WTC11 (cell line): ENCODE data around the gene CACNA2D3. TPM values are rescaled to one million over a fixed set of nuclear protein-coding genes. Genes with fewer than 3 reads are reported as not detected.
A peak's percentile ranks its signal among the peaks of the same experiment; 100 is the strongest.

Source experiments
- ATAC-seq: fragments of 200-7000 bp; cut with Tn5 transposase; 2 replicates; pipeline ENCODE4 v1.10.0; 2021; ENCODE audit warnings: mild to moderate bottlenecking, moderate library complexity
- CTCF ChIA-PET: fragments of 300-600 bp; sonication (Branson Sonifier 250); formaldehyde crosslinking; loops from one replicate; lab custom pipeline; 2021; ENCODE audit warnings: antibody characterized with exemption; lab: Charles Lee
- POLR2A ChIA-PET: fragments of 350-600 bp; sonication (Branson Sonifier 250); formaldehyde crosslinking; loops from one replicate; lab custom pipeline; 2021; ENCODE audit warnings: antibody characterized with exemption; lab: Charles Lee
- DNase-seq: peaks from one replicate; pipeline ENCODE4 v3.0.0; 2021; ENCODE audit warnings: low spot score
- H3K27ac Mint-ChIP-seq: 2 replicates; pipeline ENCODE4 v1.8.0; 2021; ENCODE audit warnings: mixed read lengths
- H3K27me3 Mint-ChIP-seq: 2 replicates; pipeline ENCODE4 v1.8.0; 2021; ENCODE audit warnings: low read depth, mild to moderate bottlenecking, moderate library complexity, mixed read lengths
- H3K36me3 Mint-ChIP-seq: 2 replicates; pipeline ENCODE4 v1.8.0; 2021; ENCODE audit warnings: mixed read lengths
- H3K4me1 Mint-ChIP-seq: 2 replicates; pipeline ENCODE4 v1.8.0; 2022; ENCODE audit warnings: mixed read lengths
- H3K4me3 Mint-ChIP-seq: 2 replicates; pipeline ENCODE4 v1.8.0; 2021; ENCODE audit warnings: mild to moderate bottlenecking, moderate library complexity, mixed read lengths
- H3K9me3 Mint-ChIP-seq: 2 replicates; pipeline ENCODE4 v1.8.0; 2021; ENCODE audit warnings: mixed read lengths
- EMX1 ChIP-seq: fragments of 250-450 bp; sonication (Bioruptor Pico); IDR thresholded peaks from 2 replicates; pipeline ENCODE4 v1.8.0; 2021; ENCODE audit warnings: mild to moderate bottlenecking
- ESRRA ChIP-seq: sonication (generic); formaldehyde crosslinking; IDR thresholded peaks from 2 replicates; pipeline ENCODE4 v1.8.1; 2022; ENCODE audit warnings: mild to moderate bottlenecking, missing genetic modification reagents, borderline replicate concordance
- GABPB1 ChIP-seq: sonication (generic); formaldehyde crosslinking; IDR thresholded peaks from 2 replicates; pipeline ENCODE4 v1.8.1; 2023; ENCODE audit warnings: mild to moderate bottlenecking, missing genetic modification reagents
- HMGA2 ChIP-seq: fragments of 250-450 bp; sonication (Bioruptor Pico); IDR thresholded peaks from 2 replicates; pipeline ENCODE4 v1.4.0; 2021; ENCODE audit warnings: mild to moderate bottlenecking, moderate library complexity
- MAX ChIP-seq: sonication (generic); formaldehyde crosslinking; IDR thresholded peaks from 2 replicates; pipeline ENCODE4 v1.8.0; 2022; ENCODE audit warnings: mild to moderate bottlenecking, missing genetic modification reagents
- MYBL2 ChIP-seq: sonication (generic); formaldehyde crosslinking; IDR thresholded peaks from 2 replicates; pipeline ENCODE4 v1.8.1; 2023; ENCODE audit warnings: mild to moderate bottlenecking, moderate library complexity, missing genetic modification reagents
- OVOL2 ChIP-seq: fragments of 250-450 bp; sonication (Bioruptor Pico); IDR thresholded peaks from 2 replicates; pipeline ENCODE4 v1.9.0; 2021; ENCODE audit warnings: mild to moderate bottlenecking, borderline replicate concordance
- PRDM15 ChIP-seq: sonication (generic); formaldehyde crosslinking; IDR thresholded peaks from 2 replicates; pipeline ENCODE4 v1.8.0; 2022; ENCODE audit warnings: missing genetic modification reagents
- RELA ChIP-seq: sonication (generic); formaldehyde crosslinking; IDR thresholded peaks from 2 replicates; pipeline ENCODE4 v1.8.1; 2022; ENCODE audit warnings: missing genetic modification reagents, mild to moderate bottlenecking, borderline replicate concordance
- SP1 ChIP-seq: sonication (generic); formaldehyde crosslinking; conservative IDR thresholded peaks from 2 replicates; pipeline ENCODE4 v1.8.1; 2022; ENCODE audit warnings: missing genetic modification reagents
- STAT6 ChIP-seq: sonication (generic); formaldehyde crosslinking; conservative IDR thresholded peaks from 2 replicates; pipeline ENCODE4 v1.8.1; 2023; ENCODE audit warnings: mild to moderate bottlenecking, low read depth, missing genetic modification reagents, moderate library complexity
- TEAD1 ChIP-seq: sonication (generic); formaldehyde crosslinking; IDR thresholded peaks from 2 replicates; pipeline ENCODE4 v1.8.0; 2022; ENCODE audit warnings: mild to moderate bottlenecking, missing genetic modification reagents
- USF1 ChIP-seq: sonication (generic); formaldehyde crosslinking; IDR thresholded peaks from 2 replicates; pipeline ENCODE4 v1.8.0; 2022; ENCODE audit warnings: mild to moderate bottlenecking, missing genetic modification reagents
- ZMAT4 ChIP-seq: fragments of 250-450 bp; sonication (Bioruptor Pico); IDR thresholded peaks from 2 replicates; pipeline ENCODE4 v1.9.0; 2021; ENCODE audit warnings: mild to moderate bottlenecking
- ZNF219 ChIP-seq: sonication (generic); formaldehyde crosslinking; IDR thresholded peaks from 2 replicates; pipeline ENCODE4 v1.8.0; 2023; ENCODE audit warnings: missing genetic modification reagents, mild to moderate bottlenecking, borderline replicate concordance
- ZNF263 ChIP-seq: sonication (generic); formaldehyde crosslinking; IDR thresholded peaks from 2 replicates; pipeline ENCODE4 v1.8.1; 2022; ENCODE audit warnings: low read depth, mild to moderate bottlenecking, moderate library complexity, missing genetic modification reagents
- ZNF425 ChIP-seq: fragments of 250-450 bp; sonication (Bioruptor Pico); conservative IDR thresholded peaks from 2 replicates; pipeline ENCODE4 v1.9.0; 2021; ENCODE audit warnings: mild to moderate bottlenecking
- ZNF512 ChIP-seq: sonication (generic); formaldehyde crosslinking; IDR thresholded peaks from 2 replicates; pipeline ENCODE4 v1.8.1; 2022; ENCODE audit warnings: missing genetic modification reagents, borderline replicate concordance
- ZNF671 ChIP-seq: fragments of 250-450 bp; sonication (Bioruptor Pico); IDR thresholded peaks from 2 replicates; pipeline ENCODE4 v1.8.0; 2021; ENCODE audit warnings: mild to moderate bottlenecking
- ZSCAN18 ChIP-seq: fragments of 250-450 bp; sonication (Bioruptor Pico); IDR thresholded peaks from 2 replicates; pipeline ENCODE4 v2.1.2; 2022; ENCODE audit warnings: mild to moderate bottlenecking, moderate library complexity
- total RNA-seq: library from RNA; stranded (reverse); gene quantifications from 3 replicates; pipeline ENCODE4 v1.2.3, GENCODE V29; 2021

CACNA2D3 gene
- total RNA-seq, 1 experiment from 2014 or later, result 5.0 TPM

GRCh38 chr3:54783611-54784010, 661.3 kb downstream of the CACNA2D3 start:
- DNase-seq (no peak), ATAC-seq (no peak)
- TF ChIP-seq STAT6 (CRISPR knock-in tag) (no peak), PRDM15 (CRISPR knock-in tag) (no peak), ZNF425 (CRISPR knock-in tag) (no peak)
- no peaks in the 10 kb centered on the region for H3K27me3 Mint-ChIP-seq
- CTCF ChIA-PET, result no interaction called here
- peaks cover 18% of the 10 kb centered on the region for H3K9me3 Mint-ChIP-seq
- H3K4me3 Mint-ChIP-seq, result no peak overlapping the region
- H3K27ac Mint-ChIP-seq, result no peak overlapping the region
- POLR2A ChIA-PET, result no interaction called here
- H3K4me1 Mint-ChIP-seq, result peaks cover 16% of the 10 kb centered on the region
- H3K36me3 Mint-ChIP-seq, result peaks cover 11% of the 10 kb centered on the region

- CTCF ChIA-PET, result no interaction called here
- peaks cover 18% of the 10 kb centered on the region for H3K9me3 Mint-ChIP-seq
- no peak for DNase-seq
- peaks cover 16% of the 10 kb centered on the region for H3K4me1 Mint-ChIP-seq
- TF ChIP-seq ESRRA (no peak), MAX (CRISPR knock-in tag) (no peak), USF1 (CRISPR knock-in tag) (no peak), ZNF671 (CRISPR knock-in tag) (no peak), ZNF263 (CRISPR knock-in tag) (no peak), MYBL2 (CRISPR knock-in tag) (no peak), ZSCAN18 (CRISPR knock-in tag) (no peak), TEAD1 (no peak)
- H3K4me3 Mint-ChIP-seq, result no peak overlapping the region
- ATAC-seq, result peak; percentile 43; the same call in 1 of the 2 replicates
- peaks cover 11% of the 10 kb centered on the region for H3K36me3 Mint-ChIP-seq
- H3K27ac Mint-ChIP-seq, result no peak overlapping the region
- H3K27me3 Mint-ChIP-seq, result no peaks in the 10 kb centered on the region
- POLR2A ChIA-PET, result no interaction called here
These were observed 661.7 kb downstream of the CACNA2D3 start for GRCh38 chr3:54784021-54784420.

- Mint-ChIP-seq H3K27me3 (no peaks in the 10 kb centered on the region), H3K36me3 (peaks cover 11% of the 10 kb centered on the region), H3K27ac (no peak overlapping the region), H3K4me1 (peaks cover 17% of the 10 kb centered on the region), H3K4me3 (no peak overlapping the region), H3K9me3 (peaks cover 18% of the 10 kb centered on the region)
- ChIA-PET CTCF (no interaction called here), POLR2A (no interaction called here)
- ATAC-seq (no peak), DNase-seq (no peak)
- TF ChIP-seq EMX1 (no peak), HMGA2 (no peak), RELA (CRISPR knock-in tag) (no peak), ZNF219 (no peak), ZNF512 (CRISPR knock-in tag) (no peak), GABPB1 (no peak), ZMAT4 (CRISPR knock-in tag) (no peak), SP1 (CRISPR knock-in tag) (no peak), TEAD1 (no peak), OVOL2 (CRISPR knock-in tag) (no peak)
These were observed 663.6 kb downstream of the CACNA2D3 start for GRCh38 chr3:54785976-54786375.
